Glutamatergic neuron (in vitro differentiated cells): ENCODE measurements around the gene STUM. TPM values are rescaled to one million over a fixed set of nuclear protein-coding genes. Genes with fewer than 3 reads are reported as not detected.

Source experiments
- DNase-seq: peaks from one replicate; pipeline ENCODE4 v3.0.0; 2022
- H3K27ac Mint-ChIP-seq: one replicate; pipeline ENCODE4 v1.8.0; 2020; ENCODE audit warnings: mild to moderate bottlenecking, mixed read lengths, inconsistent platforms; ENCODE audit not compliant: unreplicated experiment
- H3K27me3 Mint-ChIP-seq: one replicate; pipeline ENCODE4 v1.8.0; 2020; ENCODE audit warnings: mild to moderate bottlenecking, moderate library complexity, mixed read lengths, inconsistent platforms; ENCODE audit not compliant: unreplicated experiment
- H3K36me3 Mint-ChIP-seq: one replicate; pipeline ENCODE4 v1.8.0; 2020; ENCODE audit warnings: mild to moderate bottlenecking, mixed read lengths, inconsistent platforms; ENCODE audit not compliant: unreplicated experiment
- H3K4me1 Mint-ChIP-seq: one replicate; pipeline ENCODE4 v1.8.0; 2020; ENCODE audit warnings: mild to moderate bottlenecking, low read depth, mixed read lengths, inconsistent platforms; ENCODE audit not compliant: unreplicated experiment
- H3K4me3 Mint-ChIP-seq: one replicate; pipeline ENCODE4 v1.8.0; 2020; ENCODE audit warnings: mild to moderate bottlenecking, mixed read lengths, inconsistent platforms; ENCODE audit not compliant: unreplicated experiment
- H3K9me3 Mint-ChIP-seq: one replicate; pipeline ENCODE4 v1.8.0; 2020; ENCODE audit warnings: mild to moderate bottlenecking, moderate library complexity, mixed read lengths, inconsistent platforms; ENCODE audit not compliant: unreplicated experiment
- CTCF ChIP-seq: fragments of 200-600 bp; sonication (generic); IDR thresholded peaks from one replicate; pipeline ENCODE4 v1.5.0; 2021; ENCODE audit not compliant: partially characterized antibody, unreplicated experiment
- total RNA-seq: library from RNA; stranded (reverse); fragmentation: NEBNext Ultra II Directional; extraction: Animal tissue kit (Norgen Biotek cat#: 25700); gene quantifications from one replicate; pipeline ENCODE4 v1.2.1, GENCODE V29; 2021; ENCODE audit not compliant: unreplicated experiment

The STUM gene
- total RNA-seq, 1 donor from 2014 or later, result 11.0 TPM

GRCh38 chr1:226520640-226521355 is 27.8 kb upstream of the STUM start:
- Mint-ChIP-seq H3K27ac (no peak overlapping the region), H3K9me3 (peaks cover 2% of the 10 kb centered on the region), H3K4me1 (peaks cover 3% of the 10 kb centered on the region), H3K36me3 (peaks cover 5% of the 10 kb centered on the region), H3K4me3 (no peak overlapping the region), H3K27me3 (peaks cover 7% of the 10 kb centered on the region)
- no peak for TF ChIP-seq CTCF
- DNase-seq, result no peak

- H3K27me3 Mint-ChIP-seq, result peaks cover 10% of the 10 kb centered on the region
Measured at GRCh38 chr1:226523646-226524406, 24.7 kb upstream of the STUM start.

GRCh38 chr1:226524547-226524946 is 24.0 kb upstream of the STUM start:
- DNase-seq, result no peak
- Mint-ChIP-seq H3K27ac (no peak overlapping the region), H3K9me3 (peaks cover 2% of the 10 kb centered on the region), H3K4me3 (no peak overlapping the region), H3K4me1 (peaks cover 3% of the 10 kb centered on the region), H3K27me3 (peaks cover 10% of the 10 kb centered on the region), H3K36me3 (peaks cover 5% of the 10 kb centered on the region)
- no peak for TF ChIP-seq CTCF

More at GRCh38 chr1:226523646-226524406, 24.7 kb upstream of the STUM start:
- Mint-ChIP-seq H3K9me3 (peaks cover 2% of the 10 kb centered on the region), H3K27ac (no peak overlapping the region), H3K4me3 (no peak overlapping the region), H3K4me1 (peaks cover 3% of the 10 kb centered on the region), H3K36me3 (peaks cover 5% of the 10 kb centered on the region)
- DNase-seq, result no peak
- TF ChIP-seq CTCF, result no peak

- no peak for TF ChIP-seq CTCF
- Mint-ChIP-seq H3K27me3 (peaks cover 10% of the 10 kb centered on the region), H3K9me3 (peaks cover 2% of the 10 kb centered on the region), H3K4me1 (no peaks in the 10 kb centered on the region), H3K4me3 (no peak overlapping the region), H3K27ac (no peak overlapping the region), H3K36me3 (peaks cover 5% of the 10 kb centered on the region)
- no peak for DNase-seq
Measured at GRCh38 chr1:226525750-226526149, 22.8 kb upstream of the STUM start.
